Activated CD4-positive, alpha-beta T cell treated with anti-CD3 and anti-CD28 coated beads for 36 hours (primary cell): ENCODE measurements around the gene CEP83. TPM values are rescaled to one million over a fixed set of nuclear protein-coding genes. Genes with fewer than 3 reads are reported as not detected.

ENCODE experiments used
- ATAC-seq: fragments of 200-7000 bp; cut with Tn5 transposase; one replicate; pipeline ENCODE4 v1.10.0; 2021; ENCODE audit warnings: mild to moderate bottlenecking, moderate library complexity
- CTCF ChIA-PET: fragments of 350-600 bp; sonication (Branson Sonifier 250); formaldehyde crosslinking; loops from one replicate; lab custom pipeline; 2021; ENCODE audit warnings: antibody characterized with exemption; lab: Charles Lee
- POLR2A ChIA-PET: fragments of 350-600 bp; sonication (Branson Sonifier 250); formaldehyde crosslinking; loops from one replicate; lab custom pipeline; 2021; ENCODE audit warnings: antibody characterized with exemption, inconsistent platforms; lab: Charles Lee
- DNase-seq: peaks from one replicate; pipeline ENCODE4 v3.0.0-alpha.2; 2020
- H3K27ac Mint-ChIP-seq: one replicate; pipeline ENCODE4 v1.8.0; 2021; ENCODE audit warnings: mixed read lengths
- H3K27me3 Mint-ChIP-seq: one replicate; pipeline ENCODE4 v1.8.0; 2021; ENCODE audit warnings: mixed read lengths
- H3K36me3 Mint-ChIP-seq: one replicate; pipeline ENCODE4 v1.8.0; 2021; ENCODE audit warnings: low read depth, mixed read lengths
- H3K4me1 Mint-ChIP-seq: one replicate; pipeline ENCODE4 v1.8.0; 2021; ENCODE audit warnings: mixed read lengths
- H3K4me3 Mint-ChIP-seq: one replicate; pipeline ENCODE4 v1.8.0; 2021; ENCODE audit warnings: mild to moderate bottlenecking, moderate library complexity, mixed read lengths
- H3K9me3 Mint-ChIP-seq: one replicate; pipeline ENCODE4 v1.8.0; 2021; ENCODE audit warnings: low read depth, mixed read lengths
- intact Hi-C, 2 experiments: fragments of 100-400 bp; cut with DNase I in 1 of 2; cut with micrococcal nuclease in 1 of 2; formaldehyde crosslinking; loops; one replicate each; pipeline versions ENCODE4 v1.14.2 to v1.15.1; 2022 to 2024; cut with DNase I, micrococcal nuclease
- total RNA-seq, 2 experiments: library from RNA; stranded (reverse); gene quantifications; one replicate each; pipeline ENCODE4 v1.2.3, GENCODE V29; 2021

CEP83 gene
- total RNA-seq, 2 experiments from 2014 or later: 21.9 to 22.6 TPM

DNA sequence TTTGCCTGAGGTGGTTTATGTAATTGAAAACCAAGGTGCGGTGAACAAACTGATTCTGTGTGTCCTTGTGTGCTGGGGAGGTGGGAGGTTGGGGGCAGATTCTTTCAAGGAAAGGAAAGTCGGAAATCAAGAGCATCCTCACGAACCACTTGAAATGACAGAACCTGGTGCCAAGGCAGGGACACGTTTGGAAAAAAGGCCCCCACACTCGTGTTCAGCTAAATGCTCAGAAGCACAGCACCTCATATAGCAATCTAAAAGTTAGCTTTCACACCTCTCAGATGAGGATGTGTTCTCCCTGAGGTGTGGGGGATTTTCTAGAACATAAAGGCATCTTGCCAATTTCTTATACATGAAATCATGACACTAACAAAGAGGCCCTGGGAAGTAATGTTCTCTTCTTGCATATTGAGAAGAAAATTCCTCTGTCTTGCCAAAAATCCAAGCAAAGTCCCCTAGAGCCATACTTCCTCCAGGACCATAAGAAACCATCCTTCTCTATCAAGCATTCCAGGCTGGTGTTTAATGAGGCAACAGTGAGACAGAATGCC is 191.7 kb downstream of the CEP83 start:
- Mint-ChIP-seq H3K27me3 (no peaks in the 10 kb centered on the region), H3K27ac (peak overlapping the region; percentile 49), H3K4me1 (peaks cover 77% of the 10 kb centered on the region), H3K4me3 (no peak overlapping the region), H3K9me3 (no peaks in the 10 kb centered on the region), H3K36me3 (peaks cover 28% of the 10 kb centered on the region)
- ChIA-PET CTCF (interaction anchor here (1.0 kb wide), 1 partner anchor 95 kb away, joined by 3 read pairs; no protein-coding TSS in a partner anchor), POLR2A (no interaction called here)
- intact Hi-C loops: loop anchor here (2.0 to 10.0 kb wide), 5 partner anchors 37 to 803 kb away; partner anchors contain the start of gene MRPL42 (in 1 of the 2)
- no peak for ATAC-seq
- DNase-seq: no peak

DNA sequence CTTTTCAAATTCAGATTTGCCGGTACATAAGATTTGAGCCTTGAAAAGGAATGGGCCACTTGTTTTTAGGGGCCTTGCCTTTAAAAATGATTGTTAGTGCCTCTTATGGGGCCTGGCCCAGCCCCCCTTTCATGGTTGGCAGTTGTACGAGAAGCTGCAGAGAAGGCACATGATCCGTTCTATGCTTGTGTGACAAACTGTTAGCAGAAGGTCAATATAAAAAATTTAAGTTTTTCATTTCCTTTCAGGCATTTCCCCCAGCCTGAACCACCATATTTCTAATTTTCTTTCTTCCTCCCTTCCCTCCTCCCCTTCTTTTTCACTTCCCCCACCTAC is 192.2 kb downstream of the CEP83 start:
- peak overlapping the region; percentile 49 for H3K27ac Mint-ChIP-seq
- H3K27me3 Mint-ChIP-seq: no peaks in the 10 kb centered on the region
- CTCF ChIA-PET: interaction anchor here (1.0 kb wide), 1 partner anchor 94 kb away, joined by 3 read pairs; no protein-coding TSS in a partner anchor
- POLR2A ChIA-PET: no interaction called here
- no peak for ATAC-seq
- no peak overlapping the region for H3K4me3 Mint-ChIP-seq
- H3K36me3 Mint-ChIP-seq: peaks cover 28% of the 10 kb centered on the region
- no peak for DNase-seq
- intact Hi-C loops: loop anchor here (2.0 to 10.0 kb wide), 3 partner anchors 60 to 803 kb away; partner anchors contain the start of gene MRPL42 (in 1 of the 2)
- H3K4me1 Mint-ChIP-seq: peaks cover 82% of the 10 kb centered on the region
- no peaks in the 10 kb centered on the region for H3K9me3 Mint-ChIP-seq

DNA sequence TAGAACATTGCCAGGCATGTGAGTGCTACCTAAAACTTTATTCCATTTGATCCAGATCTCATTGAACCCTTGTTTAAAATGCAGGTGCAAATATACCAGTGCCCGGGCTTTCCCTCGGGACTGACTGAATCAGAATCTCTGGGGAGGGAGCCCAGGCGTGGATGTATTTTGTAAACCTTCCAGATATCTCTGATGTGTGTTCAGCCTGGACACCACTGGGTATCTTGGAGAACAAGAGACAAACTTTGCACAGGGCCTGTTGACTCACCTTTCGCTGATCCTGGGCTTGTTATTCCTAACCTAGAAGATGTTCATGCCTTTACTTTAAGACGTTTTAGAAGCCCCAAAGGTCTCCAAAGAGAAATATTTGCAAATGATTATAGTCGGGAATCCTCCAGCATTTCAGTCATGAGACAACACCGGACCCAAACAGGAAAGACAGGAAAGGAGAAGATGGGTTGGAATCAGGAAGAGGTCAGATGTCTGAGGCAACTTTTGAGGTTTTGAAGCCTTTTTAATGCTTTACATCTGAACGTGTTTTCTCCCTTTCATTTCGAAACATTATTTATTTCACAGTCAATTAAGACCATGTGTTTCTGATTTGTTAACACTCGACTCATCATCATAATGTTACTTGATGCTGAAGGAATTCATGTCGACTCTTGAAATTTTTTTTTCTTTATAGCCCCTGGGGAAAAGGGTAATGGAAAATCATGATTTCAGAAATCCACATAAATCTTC is 192.7 kb downstream of the CEP83 start:
- ATAC-seq (no peak), DNase-seq (no peak)
- H3K27me3 Mint-ChIP-seq: no peaks in the 10 kb centered on the region
- H3K27ac Mint-ChIP-seq: peak overlapping the region; percentile 16
- intact Hi-C loops: loop anchor here (2.0 to 10.0 kb wide), 3 partner anchors 60 to 802 kb away; partner anchors contain the start of gene MRPL42 (in 1 of the 2)
- H3K36me3 Mint-ChIP-seq: peaks cover 25% of the 10 kb centered on the region
- H3K9me3 Mint-ChIP-seq: no peaks in the 10 kb centered on the region
- CTCF ChIA-PET: no interaction called here
- H3K4me1 Mint-ChIP-seq: peaks cover 84% of the 10 kb centered on the region
- H3K4me3 Mint-ChIP-seq: no peak overlapping the region
- POLR2A ChIA-PET: no interaction called here

- intact Hi-C loops: loop anchor here (2.0 to 10.0 kb wide), 3 partner anchors 61 to 801 kb away; partner anchors contain the start of gene MRPL42 (in 1 of the 2)
- Mint-ChIP-seq H3K4me3 (no peak overlapping the region), H3K36me3 (peaks cover 21% of the 10 kb centered on the region), H3K27ac (no peak overlapping the region), H3K4me1 (peaks cover 79% of the 10 kb centered on the region), H3K9me3 (no peaks in the 10 kb centered on the region), H3K27me3 (no peaks in the 10 kb centered on the region)
- ATAC-seq: no peak
- CTCF ChIA-PET: interaction anchor here (0.6 to 1.0 kb wide), 2 partner anchors 65 to 147 kb away, joined by 3 read pairs; no protein-coding TSS in a partner anchor
- POLR2A ChIA-PET: interaction anchor here (1.0 kb wide), 1 partner anchor 23 kb away, joined by 4 read pairs; no protein-coding TSS in a partner anchor
- no peak for DNase-seq
These were observed 193.5 kb downstream of the CEP83 start for GRCh38 chr12:94265966-94266745.

DNA sequence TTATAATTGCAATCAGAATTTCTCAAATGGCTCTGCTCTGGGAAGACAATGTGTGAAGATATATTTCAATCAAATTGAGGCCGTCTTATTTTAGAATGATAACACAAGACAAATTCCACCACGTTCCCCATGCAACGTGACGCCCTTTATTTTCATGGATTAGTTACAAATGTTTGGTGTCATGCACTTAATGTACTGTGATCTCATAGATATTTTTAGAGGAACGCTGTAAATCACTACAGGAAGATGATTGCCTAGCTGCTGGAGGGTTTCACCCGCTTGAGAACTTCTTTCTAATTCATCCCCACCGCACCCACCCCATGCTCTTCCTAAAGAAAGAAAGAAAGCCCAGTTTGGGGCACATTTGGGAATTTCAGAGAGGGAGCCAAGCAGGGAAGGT is 194.1 kb downstream of the CEP83 start:
- peaks cover 21% of the 10 kb centered on the region for H3K36me3 Mint-ChIP-seq
- DNase-seq: no peak
- H3K27me3 Mint-ChIP-seq: no peaks in the 10 kb centered on the region
- peaks cover 74% of the 10 kb centered on the region for H3K4me1 Mint-ChIP-seq
- ChIA-PET CTCF (interaction anchor here (1.0 kb wide), 1 partner anchor 148 kb away, joined by 3 read pairs; no protein-coding TSS in a partner anchor), POLR2A (interaction anchor here (1.0 kb wide), 1 partner anchor 22 kb away, joined by 4 read pairs; no protein-coding TSS in a partner anchor)
- H3K27ac Mint-ChIP-seq: no peak overlapping the region
- ATAC-seq: no peak
- no peak overlapping the region for H3K4me3 Mint-ChIP-seq
- no peaks in the 10 kb centered on the region for H3K9me3 Mint-ChIP-seq
- intact Hi-C loops: loop anchor here (5.0 to 10.0 kb wide), 2 partner anchors 62 to 801 kb away; partner anchors contain the start of gene MRPL42 (in 1 of the 2)

DNA sequence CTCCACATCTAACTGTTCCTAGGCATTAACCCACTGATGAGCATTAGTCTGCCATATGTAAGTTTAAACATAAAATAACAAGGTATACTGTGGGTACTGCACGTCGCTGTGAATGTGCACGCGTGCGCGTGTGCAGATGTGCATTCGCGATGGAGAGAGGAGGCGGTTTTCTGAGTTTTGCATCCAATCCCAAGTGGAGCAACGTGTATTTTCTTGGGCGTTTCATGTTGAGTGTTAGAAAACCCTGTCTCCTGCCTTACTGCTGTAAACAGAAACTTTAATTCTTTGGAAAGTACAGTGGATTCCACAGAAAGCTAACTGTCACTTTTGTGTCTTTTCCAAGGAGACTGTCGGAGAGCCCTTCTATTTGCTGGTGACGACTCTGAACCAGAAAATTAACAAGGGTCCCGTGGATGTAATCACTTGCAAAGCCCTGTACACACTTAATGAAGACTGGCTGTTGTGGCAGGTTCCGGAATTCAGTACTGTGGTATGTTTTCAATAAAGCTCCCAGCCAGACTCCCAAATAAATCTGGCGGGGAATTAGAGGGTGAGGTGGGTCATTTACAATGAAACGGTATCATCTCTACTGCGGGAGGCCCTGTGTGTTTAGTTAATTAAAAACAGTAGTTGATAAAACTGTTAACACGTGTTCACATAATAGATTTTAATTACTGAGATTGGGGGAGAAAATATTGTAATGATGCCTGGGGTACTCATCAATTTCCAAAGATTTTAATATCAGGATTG is 194.8 kb downstream of the CEP83 start:
- intact Hi-C loops: loop anchor here (5.0 to 10.0 kb wide), 5 partner anchors 62 to 800 kb away; partner anchors contain the start of genes CRADD (in 1 of the 2), MRPL42 (in 1 of the 2) and SOCS2 (in 1 of the 2)
- CTCF ChIA-PET: interaction anchor here (1.0 kb wide), 1 partner anchor 148 kb away, joined by 3 read pairs; no protein-coding TSS in a partner anchor

GRCh38 chr12:94263905-94264561 is 195.6 kb downstream of the CEP83 start:
- Mint-ChIP-seq H3K4me3 (no peak overlapping the region), H3K4me1 (peaks cover 59% of the 10 kb centered on the region), H3K27ac (peak overlapping the region; percentile 14), H3K9me3 (no peaks in the 10 kb centered on the region), H3K27me3 (no peaks in the 10 kb centered on the region), H3K36me3 (peaks cover 21% of the 10 kb centered on the region)
- ATAC-seq (no peak), DNase-seq (no peak)
- POLR2A ChIA-PET: no interaction called here
- intact Hi-C loops: loop anchor here (1.0 to 10.0 kb wide), 7 partner anchors 115 to 799 kb away; partner anchors contain the start of genes CEP83 (in 2 of the 2), CRADD (in 1 of the 2), MRPL42 (in 1 of the 2) and PLXNC1 (in 1 of the 2)
- CTCF ChIA-PET: no interaction called here

More for the DNA sequence above, 194.8 kb downstream of the CEP83 start:
- no peak overlapping the region for H3K27ac Mint-ChIP-seq
- ATAC-seq (no peak), DNase-seq (no peak)
- POLR2A ChIA-PET: no interaction called here
- no peaks in the 10 kb centered on the region for H3K27me3 Mint-ChIP-seq
- H3K4me3 Mint-ChIP-seq: no peak overlapping the region
- H3K4me1 Mint-ChIP-seq: peaks cover 68% of the 10 kb centered on the region
- peaks cover 21% of the 10 kb centered on the region for H3K36me3 Mint-ChIP-seq
- H3K9me3 Mint-ChIP-seq: no peaks in the 10 kb centered on the region

DNA sequence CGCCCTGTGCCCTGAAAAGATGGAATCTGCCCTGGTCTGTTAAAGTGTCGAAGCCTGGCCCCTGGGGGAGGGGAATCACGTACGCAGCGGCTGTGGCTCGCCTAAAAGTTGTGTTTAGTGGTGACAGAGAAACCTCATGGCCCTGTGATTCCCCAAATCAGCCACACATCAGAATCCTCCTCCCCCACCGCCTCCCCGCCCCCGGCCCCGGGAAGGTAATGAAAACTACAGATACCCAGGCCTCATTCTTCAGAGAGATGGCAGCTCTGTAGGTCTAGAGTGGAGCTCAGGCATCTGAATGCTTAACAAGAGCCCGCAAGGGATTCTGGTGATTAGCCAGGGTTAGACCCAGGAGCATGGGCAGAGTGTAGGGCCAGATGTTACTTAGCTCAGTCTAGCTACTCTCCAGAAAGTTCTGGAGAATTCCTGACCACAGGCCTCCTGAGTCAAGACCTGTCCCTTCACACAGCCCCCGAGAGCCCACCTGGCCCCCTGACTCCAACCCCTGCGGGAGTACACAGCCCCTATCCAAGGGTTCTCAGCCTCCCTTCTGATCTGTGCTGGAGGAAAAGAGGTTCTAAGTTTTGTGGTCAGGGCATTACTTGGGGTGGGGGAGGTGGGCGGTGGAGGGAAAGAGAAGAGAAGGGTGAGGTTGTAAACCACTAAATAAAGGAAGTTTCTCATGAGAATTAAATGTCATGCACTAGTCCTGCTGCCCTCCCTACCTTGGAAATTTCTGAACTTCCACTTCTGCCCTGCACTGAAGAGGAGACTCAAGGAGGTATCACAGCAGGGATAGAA is 196.5 kb downstream of the CEP83 start:
- Mint-ChIP-seq H3K36me3 (peaks cover 20% of the 10 kb centered on the region), H3K4me3 (peak overlapping the region; percentile 81), H3K9me3 (no peaks in the 10 kb centered on the region), H3K4me1 (peaks cover 52% of the 10 kb centered on the region), H3K27ac (peak overlapping the region; percentile 99), H3K27me3 (no peaks in the 10 kb centered on the region)
- ATAC-seq (peak; percentile 79), DNase-seq (peak; percentile 84)
- ChIA-PET CTCF (interaction anchor here (0.6 to 1.6 kb wide), 4 partner anchors 12 to 64 kb away, joined by 3 to 8 read pairs (median 4); no protein-coding TSS in a partner anchor), POLR2A (interaction anchor here (0.7 to 1.5 kb wide), 3 partner anchors 55 to 196 kb away, joined by 3 to 9 read pairs (median 4); no protein-coding TSS in a partner anchor)
- intact Hi-C loops: loop anchor here (1.0 to 10.0 kb wide), 7 partner anchors 114 to 798 kb away; partner anchors contain the start of genes CEP83 (in 2 of the 2), CRADD (in 1 of the 2), MRPL42 (in 1 of the 2) and PLXNC1 (in 1 of the 2)
